HepG2 (cell line): ENCODE measurements around the gene IFT52. TPM values are rescaled to one million over a fixed set of nuclear protein-coding genes. Genes with fewer than 3 reads are reported as not detected.

Experiments used
- FOXP1 ChIP-seq, 2 experiments: fragments of 450-650 bp in 1 of 2; IDR thresholded peaks; 2 replicates each; pipeline ENCODE4 v1.6.1; 2017 to 2018; ENCODE audit warnings: antibody characterized with exemption in 1 of 2
- LCORL ChIP-seq, 2 experiments: fragments of 450-650 bp in 1 of 2; sonication (generic) in 1 of 2; formaldehyde crosslinking in 1 of 2; IDR thresholded peaks; 2 replicates each; pipeline versions ENCODE4 v1.5.0 to v1.6.1; 2017 to 2020; ENCODE audit warnings: antibody characterized with exemption in 1 of 2, missing genetic modification reagents in 1 of 2
- MAZ ChIP-seq, 2 experiments: sonication (generic) in 1 of 2; formaldehyde crosslinking in 1 of 2; IDR thresholded peaks; 2 replicates each; pipeline versions ENCODE4 v1.5.0 to v1.6.1; 2012 to 2020; ENCODE audit warnings: low read depth in 2 of 2, mild to moderate bottlenecking in 2 of 2, borderline replicate concordance in 1 of 2, improper control_type of control experiment in 1 of 2, low read length in 1 of 2, missing genetic modification reagents in 1 of 2, moderate library complexity in 1 of 2
- SMYD3 ChIP-seq: sonication (generic); formaldehyde crosslinking; IDR thresholded peaks from 2 replicates; pipeline ENCODE4 v1.8.1; 2023; ENCODE audit warnings: mild to moderate bottlenecking, missing genetic modification reagents
- SPEN ChIP-seq: sonication (generic); formaldehyde crosslinking; IDR thresholded peaks from 2 replicates; pipeline ENCODE4 v1.5.1; 2020; ENCODE audit warnings: low read depth, mild to moderate bottlenecking, missing genetic modification reagents
- ZC3H4 ChIP-seq: sonication (generic); formaldehyde crosslinking; IDR thresholded peaks from 2 replicates; pipeline ENCODE4 v1.4.0; 2020; ENCODE audit warnings: missing genetic modification reagents, borderline replicate concordance
- ZNF253 ChIP-seq: sonication (generic); formaldehyde crosslinking; IDR thresholded peaks from 2 replicates; pipeline ENCODE4 v1.8.0; 2022; ENCODE audit warnings: mild to moderate bottlenecking, missing genetic modification reagents, borderline replicate concordance
- ZNF296 ChIP-seq: sonication (generic); formaldehyde crosslinking; conservative IDR thresholded peaks from 2 replicates; pipeline ENCODE4 v1.5.0; 2020; ENCODE audit warnings: mild to moderate bottlenecking, missing genetic modification reagents
- polyA plus RNA-seq, 8 experiments: library from polyadenylated mRNA; depleted of rRNA in 3 of 8; stranded (reverse) in 7 of 8; unstranded in 1 of 8; fragments of >200 nt; fragmentation: Illumina TruSeq in 4 of 8; extraction: Trizol in 4 of 8; gene quantifications; 2 replicates each; pipeline versions ENCODE4 v1.2.1 to v1.2.3, GENCODE V29; 2011 to 2016; ENCODE audit warnings: low read depth in 4 of 8, missing spikeins in 1 of 8, mixed read lengths in 1 of 8; ENCODE audit not compliant: insufficient read depth in 1 of 8
- total RNA-seq, 5 experiments: library from RNA; depleted of rRNA; stranded (reverse); fragments of >200 nt; fragmentation: Illumina TruSeq; extraction: Trizol; gene quantifications; 2 replicates each; pipeline ENCODE4 v1.2.3, GENCODE V29; 2016; ENCODE audit warnings: low read depth in 1 of 5
- TF ChIP-seq, protein P1 (sequence below), 2 experiments: sonication (generic) in 1 of 2; formaldehyde crosslinking in 1 of 2; IDR thresholded peaks; 2 replicates each; pipeline versions ENCODE4 v1.4.0 to v1.6.1; 2016 to 2020; ENCODE audit warnings: borderline replicate concordance in 1 of 2, low read depth in 1 of 2, mild to moderate bottlenecking in 1 of 2, missing genetic modification reagents in 1 of 2
- TF ChIP-seq, protein P2 (sequence below): IDR thresholded peaks from 2 replicates; pipeline ENCODE4 v1.6.1; 2018; ENCODE audit warnings: missing genetic modification reagents
- TF ChIP-seq, protein P3 (sequence below): sonication (generic); formaldehyde crosslinking; IDR thresholded peaks from 2 replicates; pipeline ENCODE4 v1.8.1; 2022; ENCODE audit warnings: low read depth, mild to moderate bottlenecking, missing genetic modification reagents
- TF ChIP-seq, protein P4 (sequence below): sonication (generic); formaldehyde crosslinking; conservative IDR thresholded peaks from 2 replicates; pipeline ENCODE4 v1.4.0; 2020; ENCODE audit warnings: mild to moderate bottlenecking, missing genetic modification reagents, moderate library complexity

The IFT52 gene
- total and polyA plus RNA-seq, 2 of the 13 experiments (the other 11 are each of a cell fraction or from before 2014, with no cell fraction given): 48.0 to 64.0 TPM

DNA sequence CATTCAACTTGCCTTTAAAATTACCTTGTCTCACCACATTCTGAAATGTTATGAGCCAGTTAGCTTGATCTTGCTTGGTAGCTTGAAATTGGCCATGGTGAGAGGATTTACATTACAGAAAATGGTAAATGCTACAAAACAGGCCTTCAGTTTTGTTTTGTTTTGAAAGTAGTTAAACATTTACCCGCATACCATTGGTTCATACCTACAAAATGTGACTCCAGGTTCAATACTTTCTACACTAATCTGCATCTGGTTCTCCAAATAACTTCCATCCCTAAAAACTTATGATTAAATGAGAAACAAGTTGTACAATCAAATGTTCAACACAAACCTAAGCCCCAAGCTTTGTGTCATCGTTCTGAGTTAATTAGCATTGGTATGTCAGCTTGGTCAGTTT, 45.7 kb downstream of the IFT52 start (continued):
- TF ChIP-seq, protein P1, sequence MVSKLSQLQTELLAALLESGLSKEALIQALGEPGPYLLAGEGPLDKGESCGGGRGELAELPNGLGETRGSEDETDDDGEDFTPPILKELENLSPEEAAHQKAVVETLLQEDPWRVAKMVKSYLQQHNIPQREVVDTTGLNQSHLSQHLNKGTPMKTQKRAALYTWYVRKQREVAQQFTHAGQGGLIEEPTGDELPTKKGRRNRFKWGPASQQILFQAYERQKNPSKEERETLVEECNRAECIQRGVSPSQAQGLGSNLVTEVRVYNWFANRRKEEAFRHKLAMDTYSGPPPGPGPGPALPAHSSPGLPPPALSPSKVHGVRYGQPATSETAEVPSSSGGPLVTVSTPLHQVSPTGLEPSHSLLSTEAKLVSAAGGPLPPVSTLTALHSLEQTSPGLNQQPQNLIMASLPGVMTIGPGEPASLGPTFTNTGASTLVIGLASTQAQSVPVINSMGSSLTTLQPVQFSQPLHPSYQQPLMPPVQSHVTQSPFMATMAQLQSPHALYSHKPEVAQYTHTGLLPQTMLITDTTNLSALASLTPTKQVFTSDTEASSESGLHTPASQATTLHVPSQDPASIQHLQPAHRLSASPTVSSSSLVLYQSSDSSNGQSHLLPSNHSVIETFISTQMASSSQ (IDR thresholded peaks at IDR 0.05; ENCODE audit: low read depth): peak; percentile 66
- TF ChIP-seq, protein P1 (CRISPR knock-in tag; IDR thresholded peaks at IDR 0.05; ENCODE audit: borderline replicate concordance): peak; percentile 48; the same call in 1 of the 2 replicates
- TF ChIP-seq FOXP1 (IDR thresholded peaks at IDR 0.05): no peak
- peak; percentile 33 for TF ChIP-seq FOXP1 (CRISPR knock-in tag; IDR thresholded peaks at IDR 0.05)
- no peak for TF ChIP-seq SMYD3 (CRISPR knock-in tag)
- TF ChIP-seq ZC3H4 (CRISPR knock-in tag): no peak
- TF ChIP-seq ZNF296: no peak
- TF ChIP-seq SPEN: 0 out of 2 replicates have a peak, but pooled peaks have one; percentile 13
- TF ChIP-seq ZNF253 (CRISPR knock-in tag): no peak
- TF ChIP-seq, protein P2, sequence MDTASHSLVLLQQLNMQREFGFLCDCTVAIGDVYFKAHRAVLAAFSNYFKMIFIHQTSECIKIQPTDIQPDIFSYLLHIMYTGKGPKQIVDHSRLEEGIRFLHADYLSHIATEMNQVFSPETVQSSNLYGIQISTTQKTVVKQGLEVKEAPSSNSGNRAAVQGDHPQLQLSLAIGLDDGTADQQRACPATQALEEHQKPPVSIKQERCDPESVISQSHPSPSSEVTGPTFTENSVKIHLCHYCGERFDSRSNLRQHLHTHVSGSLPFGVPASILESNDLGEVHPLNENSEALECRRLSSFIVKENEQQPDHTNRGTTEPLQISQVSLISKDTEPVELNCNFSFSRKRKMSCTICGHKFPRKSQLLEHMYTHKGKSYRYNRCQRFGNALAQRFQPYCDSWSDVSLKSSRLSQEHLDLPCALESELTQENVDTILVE: 0 out of 2 replicates have a peak, but pooled peaks have one; percentile 40
- TF ChIP-seq, protein P3, sequence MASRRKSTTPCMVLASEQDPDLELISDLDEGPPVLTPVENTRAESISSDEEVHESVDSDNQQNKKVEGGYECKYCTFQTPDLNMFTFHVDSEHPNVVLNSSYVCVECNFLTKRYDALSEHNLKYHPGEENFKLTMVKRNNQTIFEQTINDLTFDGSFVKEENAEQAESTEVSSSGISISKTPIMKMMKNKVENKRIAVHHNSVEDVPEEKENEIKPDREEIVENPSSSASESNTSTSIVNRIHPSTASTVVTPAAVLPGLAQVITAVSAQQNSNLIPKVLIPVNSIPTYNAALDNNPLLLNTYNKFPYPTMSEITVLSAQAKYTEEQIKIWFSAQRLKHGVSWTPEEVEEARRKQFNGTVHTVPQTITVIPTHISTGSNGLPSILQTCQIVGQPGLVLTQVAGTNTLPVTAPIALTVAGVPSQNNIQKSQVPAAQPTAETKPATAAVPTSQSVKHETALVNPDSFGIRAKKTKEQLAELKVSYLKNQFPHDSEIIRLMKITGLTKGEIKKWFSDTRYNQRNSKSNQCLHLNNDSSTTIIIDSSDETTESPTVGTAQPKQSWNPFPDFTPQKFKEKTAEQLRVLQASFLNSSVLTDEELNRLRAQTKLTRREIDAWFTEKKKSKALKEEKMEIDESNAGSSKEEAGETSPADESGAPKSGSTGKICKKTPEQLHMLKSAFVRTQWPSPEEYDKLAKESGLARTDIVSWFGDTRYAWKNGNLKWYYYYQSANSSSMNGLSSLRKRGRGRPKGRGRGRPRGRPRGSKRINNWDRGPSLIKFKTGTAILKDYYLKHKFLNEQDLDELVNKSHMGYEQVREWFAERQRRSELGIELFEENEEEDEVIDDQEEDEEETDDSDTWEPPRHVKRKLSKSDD (CRISPR knock-in tag): no peak
- TF ChIP-seq LCORL (IDR thresholded peaks at IDR 0.05): no peak
- 0 out of 2 replicates have a peak, but pooled peaks have one; percentile 22 for TF ChIP-seq LCORL (CRISPR knock-in tag; IDR thresholded peaks at IDR 0.05)
- no peak for TF ChIP-seq MAZ (IDR thresholded peaks at IDR 0.05; ENCODE audit: borderline replicate concordance, low read depth, low read length)
- no peak for TF ChIP-seq MAZ (CRISPR knock-in tag; IDR thresholded peaks at IDR 0.05; ENCODE audit: low read depth)
- TF ChIP-seq, protein P4, sequence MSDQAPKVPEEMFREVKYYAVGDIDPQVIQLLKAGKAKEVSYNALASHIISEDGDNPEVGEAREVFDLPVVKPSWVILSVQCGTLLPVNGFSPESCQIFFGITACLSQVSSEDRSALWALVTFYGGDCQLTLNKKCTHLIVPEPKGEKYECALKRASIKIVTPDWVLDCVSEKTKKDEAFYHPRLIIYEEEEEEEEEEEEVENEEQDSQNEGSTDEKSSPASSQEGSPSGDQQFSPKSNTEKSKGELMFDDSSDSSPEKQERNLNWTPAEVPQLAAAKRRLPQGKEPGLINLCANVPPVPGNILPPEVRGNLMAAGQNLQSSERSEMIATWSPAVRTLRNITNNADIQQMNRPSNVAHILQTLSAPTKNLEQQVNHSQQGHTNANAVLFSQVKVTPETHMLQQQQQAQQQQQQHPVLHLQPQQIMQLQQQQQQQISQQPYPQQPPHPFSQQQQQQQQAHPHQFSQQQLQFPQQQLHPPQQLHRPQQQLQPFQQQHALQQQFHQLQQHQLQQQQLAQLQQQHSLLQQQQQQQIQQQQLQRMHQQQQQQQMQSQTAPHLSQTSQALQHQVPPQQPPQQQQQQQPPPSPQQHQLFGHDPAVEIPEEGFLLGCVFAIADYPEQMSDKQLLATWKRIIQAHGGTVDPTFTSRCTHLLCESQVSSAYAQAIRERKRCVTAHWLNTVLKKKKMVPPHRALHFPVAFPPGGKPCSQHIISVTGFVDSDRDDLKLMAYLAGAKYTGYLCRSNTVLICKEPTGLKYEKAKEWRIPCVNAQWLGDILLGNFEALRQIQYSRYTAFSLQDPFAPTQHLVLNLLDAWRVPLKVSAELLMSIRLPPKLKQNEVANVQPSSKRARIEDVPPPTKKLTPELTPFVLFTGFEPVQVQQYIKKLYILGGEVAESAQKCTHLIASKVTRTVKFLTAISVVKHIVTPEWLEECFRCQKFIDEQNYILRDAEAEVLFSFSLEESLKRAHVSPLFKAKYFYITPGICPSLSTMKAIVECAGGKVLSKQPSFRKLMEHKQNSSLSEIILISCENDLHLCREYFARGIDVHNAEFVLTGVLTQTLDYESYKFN (CRISPR knock-in tag): peak; percentile 52; the same call in 1 of the 2 replicates
